Lower leg skin (tissue), 4 donors: ENCODE measurements around the gene SDK1. TPM values are rescaled to one million over a fixed set of nuclear protein-coding genes. Genes with fewer than 3 reads are reported as not detected.

Experiments used
- DNase-seq, 2 donors: peaks; one replicate each; pipeline ENCODE4 v3.0.0-alpha.2; 2019; ENCODE audit warnings: low spot score in 2 of 2
- H3K4me3 ChIP-seq: fragments of 200-600 bp; sonication (generic); 2 replicates; pipeline ENCODE4 v1.5.1; 2017; ENCODE audit warnings: mild to moderate bottlenecking, low read depth; ENCODE audit not compliant: poor library complexity, severe bottlenecking
- POLR2A ChIP-seq, 2 donors: fragments of 450-650 bp; IDR thresholded peaks; one replicate each; pipeline ENCODE4 v1.6.1; 2016 to 2017; ENCODE audit warnings: antibody characterized with exemption in 2 of 2, mild to moderate bottlenecking in 1 of 2, moderate library complexity in 1 of 2
- WGBS, 2 donors: methylation state at CpG; one replicate each; pipeline ENCODE4 v1.1.5; 2018; 5-methylcytosine and 5-hydroxymethylcytosine counted together
- intact Hi-C: fragments of 100-400 bp; cut with DNase I; formaldehyde crosslinking; loops from one replicate; pipeline ENCODE4 v1.15.0; 2023; ENCODE audit warnings: low total_unique reads
- total RNA-seq, 4 donors: library from RNA; depleted of rRNA; stranded (reverse); fragments of >200 nt; gene quantifications; one replicate each; pipeline ENCODE4 v1.1.0, GENCODE V29; 2016
- TF ChIP-seq, protein P1 (sequence below), 3 donors: fragments of 450-650 bp; IDR thresholded peaks; one replicate each; pipeline ENCODE4 v1.5.1; 2016; ENCODE audit warnings: antibody characterized with exemption in 3 of 3, mild to moderate bottlenecking in 3 of 3, moderate library complexity in 2 of 3

Gene SDK1
- total RNA-seq, 4 donors from 2014 or later, result 1.9 to 7.2 (median 5.1) TPM

DNA sequence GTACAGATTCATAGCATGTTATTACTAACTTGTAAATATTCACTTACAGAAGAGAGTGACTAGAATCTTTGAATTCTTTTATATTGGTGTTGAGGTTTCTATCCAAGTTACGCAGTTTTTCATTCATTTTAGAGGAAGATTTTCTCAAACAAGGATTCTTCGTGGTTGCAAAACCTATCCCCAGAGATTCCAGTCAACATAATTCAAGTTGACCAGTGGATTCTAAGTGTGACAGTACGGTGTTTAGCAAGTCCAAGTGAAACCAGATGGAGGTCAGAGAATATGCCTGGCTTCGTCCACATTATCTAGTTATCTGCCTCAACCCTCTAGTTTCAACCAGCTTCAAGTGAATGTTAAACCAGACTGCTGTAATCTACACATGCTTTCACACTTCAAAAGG, 131.9 kb downstream of the SDK1 start:
- TF ChIP-seq, protein P1, sequence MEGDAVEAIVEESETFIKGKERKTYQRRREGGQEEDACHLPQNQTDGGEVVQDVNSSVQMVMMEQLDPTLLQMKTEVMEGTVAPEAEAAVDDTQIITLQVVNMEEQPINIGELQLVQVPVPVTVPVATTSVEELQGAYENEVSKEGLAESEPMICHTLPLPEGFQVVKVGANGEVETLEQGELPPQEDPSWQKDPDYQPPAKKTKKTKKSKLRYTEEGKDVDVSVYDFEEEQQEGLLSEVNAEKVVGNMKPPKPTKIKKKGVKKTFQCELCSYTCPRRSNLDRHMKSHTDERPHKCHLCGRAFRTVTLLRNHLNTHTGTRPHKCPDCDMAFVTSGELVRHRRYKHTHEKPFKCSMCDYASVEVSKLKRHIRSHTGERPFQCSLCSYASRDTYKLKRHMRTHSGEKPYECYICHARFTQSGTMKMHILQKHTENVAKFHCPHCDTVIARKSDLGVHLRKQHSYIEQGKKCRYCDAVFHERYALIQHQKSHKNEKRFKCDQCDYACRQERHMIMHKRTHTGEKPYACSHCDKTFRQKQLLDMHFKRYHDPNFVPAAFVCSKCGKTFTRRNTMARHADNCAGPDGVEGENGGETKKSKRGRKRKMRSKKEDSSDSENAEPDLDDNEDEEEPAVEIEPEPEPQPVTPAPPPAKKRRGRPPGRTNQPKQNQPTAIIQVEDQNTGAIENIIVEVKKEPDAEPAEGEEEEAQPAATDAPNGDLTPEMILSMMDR (IDR thresholded peaks at IDR 0.05), result no peak
- TF ChIP-seq POLR2A (IDR thresholded peaks at IDR 0.05), result no peak
- 76 to 78% methylated on average over 4 of the region's 4 CpGs for WGBS, 2 donors
- peak in 1 of 2 donors; percentile 16 for DNase-seq
- no peak overlapping the region for H3K4me3 ChIP-seq
- intact Hi-C loops, result no loop called here

- intact Hi-C loops, result no loop called here
- H3K4me3 ChIP-seq, result no peak overlapping the region
- no peak for TF ChIP-seq POLR2A (IDR thresholded peaks at IDR 0.05)
- TF ChIP-seq, protein P1 (IDR thresholded peaks at IDR 0.05), result no peak
- WGBS, 2 donors, result 83 to 84% methylated on average over 4 of the region's 4 CpGs
- DNase-seq, result no peak
Observed at GRCh38 chr7:3434611-3435010, 133.6 kb downstream of the SDK1 start.

DNA sequence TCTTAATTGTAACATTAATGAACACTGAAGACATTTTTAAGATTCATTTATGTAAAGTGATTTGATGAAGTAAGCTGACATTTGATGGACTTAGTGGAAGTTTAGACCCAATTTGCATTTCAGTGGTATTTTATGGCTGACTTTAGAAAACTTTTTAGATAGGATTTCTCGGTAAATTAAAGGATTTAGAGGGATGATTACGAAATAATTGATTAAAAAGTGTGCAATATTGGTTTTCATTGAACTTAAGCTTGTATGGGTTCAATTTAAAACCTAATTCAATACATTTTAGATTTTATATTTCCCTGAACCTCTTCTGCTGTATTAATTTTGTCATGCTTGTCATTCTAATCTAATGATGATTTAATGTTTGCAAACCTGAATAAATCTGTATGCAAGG, 135.1 kb downstream of the SDK1 start:
- no peak for TF ChIP-seq POLR2A (IDR thresholded peaks at IDR 0.05)
- TF ChIP-seq, protein P1 (IDR thresholded peaks at IDR 0.05), result no peak
- no peak overlapping the region for H3K4me3 ChIP-seq
- no peak for DNase-seq
- intact Hi-C loops, result no loop called here
- WGBS, 2 donors, result 94 to 97% methylated on average over 2 of the region's 2 CpGs

DNA sequence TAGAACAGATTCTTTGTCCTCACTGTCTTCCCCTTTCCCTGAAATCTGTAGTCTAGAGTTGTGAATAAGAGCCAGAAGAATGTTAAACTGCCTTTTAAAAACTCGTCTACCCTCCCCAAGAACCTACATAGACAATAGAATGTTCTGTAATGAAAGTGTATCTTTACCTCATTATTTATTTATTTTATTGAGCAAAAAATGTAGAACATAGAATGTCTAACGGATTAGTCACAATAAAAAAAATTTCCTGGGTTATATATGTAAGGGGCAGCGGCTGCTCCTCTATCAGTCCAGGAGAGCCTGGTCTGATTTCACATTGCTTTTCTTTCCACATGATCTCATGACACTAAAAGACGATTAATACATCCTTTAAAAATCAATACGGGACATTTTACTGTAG, 135.7 kb downstream of the SDK1 start:
- DNase-seq, result no peak
- no peak overlapping the region for H3K4me3 ChIP-seq
- no peak for TF ChIP-seq POLR2A (IDR thresholded peaks at IDR 0.05)
- TF ChIP-seq, protein P1 (IDR thresholded peaks at IDR 0.05), result no peak
- WGBS, 2 donors, result 87 to 90% methylated on average over 5 of the region's 5 CpGs
- intact Hi-C loops, result no loop called here

DNA sequence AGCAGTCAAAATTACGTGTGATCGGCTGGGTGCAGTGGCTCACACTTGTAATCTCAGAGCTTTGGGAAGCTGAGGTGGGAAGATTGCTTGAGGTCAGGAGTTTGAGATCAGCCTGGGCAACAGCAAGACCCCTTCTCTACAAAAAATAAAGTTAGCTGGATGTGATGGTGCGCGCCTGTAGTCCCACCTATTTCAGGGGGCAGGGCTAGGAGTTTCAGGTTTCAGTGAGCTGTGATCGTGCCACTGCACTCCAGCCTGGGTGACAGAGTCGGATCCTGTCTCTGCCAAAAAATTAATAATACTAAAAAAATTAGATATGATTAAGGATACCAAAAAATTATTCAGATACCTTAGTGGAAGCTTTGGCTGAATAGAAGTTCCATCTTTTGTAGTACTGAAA, 136.4 kb downstream of the SDK1 start:
- TF ChIP-seq POLR2A (IDR thresholded peaks at IDR 0.05), result no peak
- TF ChIP-seq, protein P1 (IDR thresholded peaks at IDR 0.05), result no peak
- intact Hi-C loops, result no loop called here
- H3K4me3 ChIP-seq, result no peak overlapping the region
- WGBS, 2 donors, result 82 to 84% methylated on average over 6 of the region's 6 CpGs
- no peak for DNase-seq

DNA sequence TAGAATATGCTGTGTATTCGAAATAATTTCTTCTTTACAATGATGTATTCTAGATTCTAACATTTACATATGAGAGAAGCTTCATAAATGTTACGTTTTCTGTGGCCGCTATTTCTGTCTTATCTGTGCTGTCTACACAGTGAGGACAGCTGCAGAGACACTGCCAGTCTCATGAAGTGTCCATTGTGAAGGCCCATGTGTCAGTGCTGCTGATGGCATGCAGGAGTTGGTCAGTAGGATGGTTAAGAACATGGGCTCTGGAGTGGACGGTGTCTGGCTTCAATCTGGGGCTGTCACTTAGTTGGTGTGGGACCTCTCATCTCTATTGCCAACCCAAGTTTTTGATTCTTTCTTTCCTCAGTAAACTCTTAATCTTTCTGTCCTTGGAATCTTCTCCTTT, 137.3 kb downstream of the SDK1 start:
- intact Hi-C loops, result no loop called here
- no peak overlapping the region for H3K4me3 ChIP-seq
- DNase-seq, result no peak
- 90% methylated on average over 4 of the region's 4 CpGs for WGBS, 2 donors
- TF ChIP-seq, protein P1 (IDR thresholded peaks at IDR 0.05), result no peak
- TF ChIP-seq POLR2A (IDR thresholded peaks at IDR 0.05), result no peak
